HG03460 (cell line): Measurements from ENCODE around the gene SNCAIP.

ENCODE experiments used
- ATAC-seq: cut with Tn5 transposase; IDR thresholded peaks from one replicate; pipeline ENCODE4 v1.9.1; 2021; ENCODE audit not compliant: unreplicated experiment

SNCAIP gene

DNA sequence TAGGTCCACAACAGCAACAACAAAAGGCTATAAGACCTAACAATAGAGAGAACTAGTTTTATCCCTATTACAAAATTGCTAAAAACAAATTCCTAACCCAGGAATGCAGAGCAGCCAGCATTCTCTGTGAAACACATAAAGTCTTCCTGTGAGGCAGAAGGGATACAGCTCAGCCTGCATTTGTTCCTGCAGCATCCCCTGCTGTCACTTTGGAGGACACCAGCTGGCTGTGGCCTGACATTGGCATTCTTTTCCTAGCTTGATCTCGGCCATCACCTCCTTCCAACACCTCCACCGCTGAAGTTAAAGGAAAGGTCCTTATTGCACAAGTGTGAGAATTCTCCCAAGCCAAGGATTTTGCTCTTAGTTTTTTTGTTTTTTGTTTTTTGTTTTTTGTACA is 186.1 kb downstream of the SNCAIP start:
- ATAC-seq, result no peak

DNA sequence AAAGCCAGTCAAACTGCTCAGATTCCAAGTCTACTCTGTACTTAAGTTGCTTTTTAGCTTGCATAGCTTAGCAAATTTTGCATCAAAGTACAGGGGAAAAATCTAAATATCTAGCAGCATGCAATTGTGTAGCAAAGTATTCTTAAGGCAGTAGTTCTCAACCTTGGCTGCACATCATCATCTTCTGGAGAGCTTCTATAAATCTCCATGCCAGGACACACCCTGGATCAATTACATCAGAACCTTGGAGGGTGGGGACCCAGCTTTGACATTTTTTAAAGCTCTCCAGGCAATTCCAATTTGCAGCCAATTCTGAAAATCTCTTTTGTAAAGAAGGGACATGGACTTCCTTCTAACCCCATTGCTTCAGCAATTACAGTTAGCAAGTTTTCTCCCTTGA is 187.5 kb downstream of the SNCAIP start:
- no peak for ATAC-seq

DNA sequence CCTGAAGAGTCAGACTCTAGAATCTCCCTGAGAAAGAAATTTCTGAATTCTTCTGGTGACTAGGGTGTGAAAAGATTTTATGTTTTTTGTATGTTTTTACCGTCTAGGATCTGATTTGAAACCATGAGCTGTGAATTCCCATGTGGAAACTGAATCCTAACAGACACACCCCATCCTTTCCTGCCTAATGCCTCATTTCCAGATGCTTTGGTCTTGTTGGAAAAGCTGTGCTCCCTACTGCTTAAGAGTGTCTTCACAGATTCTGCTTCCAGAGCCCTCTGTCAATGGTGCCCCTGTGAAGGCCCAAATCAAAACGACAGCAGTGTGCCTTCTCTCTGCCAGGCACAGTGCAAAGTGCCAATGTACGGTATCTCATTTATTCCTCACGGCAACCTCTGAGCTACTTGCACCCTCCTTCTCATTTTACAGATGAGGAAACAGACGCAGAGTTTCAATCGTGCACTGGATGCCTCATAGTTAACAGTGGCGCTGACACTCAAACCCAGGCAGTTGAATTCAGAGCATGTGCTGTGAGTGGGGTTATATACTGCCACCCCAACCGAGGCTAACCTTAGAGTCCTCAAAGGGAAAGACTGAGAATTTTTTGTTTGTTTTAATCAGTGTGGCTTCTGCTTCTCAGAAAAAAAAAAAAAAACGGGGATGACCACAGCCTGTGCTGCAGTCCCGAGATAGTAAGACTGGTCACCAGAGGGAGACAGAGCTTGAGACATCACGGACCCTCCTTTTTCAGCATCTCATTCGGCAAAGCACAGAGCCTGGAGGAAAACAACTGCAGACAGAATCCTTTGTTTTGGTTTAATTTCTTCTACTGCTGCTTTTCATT is 188.4 kb downstream of the SNCAIP start:
- no peak for ATAC-seq

DNA sequence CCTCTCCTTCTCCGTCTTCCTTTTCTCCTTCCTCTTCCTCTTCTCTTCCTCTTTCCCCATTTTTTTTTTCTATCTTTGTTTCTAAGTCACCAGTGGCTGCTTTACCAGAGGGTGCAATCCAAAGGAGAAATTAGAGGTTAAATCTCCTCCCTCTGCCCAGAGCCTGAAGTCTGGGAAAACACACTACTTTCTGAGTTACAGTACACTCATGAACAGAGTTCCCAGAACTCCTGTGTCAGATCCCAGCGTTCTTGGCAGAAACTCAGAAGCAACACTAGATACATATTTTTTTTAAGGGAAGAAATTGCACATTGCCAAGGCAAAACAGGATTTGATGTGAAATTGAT is 189.0 kb downstream of the SNCAIP start:
- no peak for ATAC-seq

DNA sequence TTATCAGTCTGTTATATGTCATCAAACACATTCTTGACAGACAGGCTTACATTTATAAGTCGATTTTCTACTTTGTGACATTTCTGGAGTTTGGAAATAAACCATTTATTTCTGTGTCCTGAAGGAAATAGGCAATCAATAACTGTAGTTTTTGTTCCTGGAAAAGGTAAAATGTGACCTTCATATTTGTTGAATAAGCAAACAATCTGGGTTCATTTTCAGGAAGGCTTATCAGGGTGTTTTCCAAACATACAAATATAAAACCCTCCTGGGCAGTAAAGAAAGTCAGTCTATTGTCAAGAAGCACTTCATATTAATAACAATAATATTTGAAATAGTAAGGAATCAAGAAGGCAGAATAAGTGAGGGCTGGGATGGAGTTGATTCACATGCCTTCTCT is 195.0 kb downstream of the SNCAIP start:
- no peak for ATAC-seq

DNA sequence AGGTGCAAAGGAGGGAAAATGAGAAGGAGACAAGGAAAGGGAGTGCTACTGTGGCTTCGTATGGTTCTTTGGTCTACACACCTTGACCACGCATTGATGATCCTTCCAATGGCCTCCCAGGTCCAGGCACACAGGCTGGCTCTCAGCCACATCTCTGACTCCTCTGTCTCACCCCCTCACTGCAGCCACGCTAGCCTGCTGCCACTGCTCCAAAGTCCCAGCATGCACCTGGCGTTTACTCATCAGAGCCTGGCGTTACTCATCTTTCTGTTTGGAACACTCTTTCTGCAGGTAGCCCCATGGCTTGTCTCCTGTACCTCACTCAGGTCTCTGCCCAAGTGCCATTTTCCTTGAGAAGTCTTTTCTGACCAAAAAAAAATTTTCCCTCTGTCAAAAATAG is 195.5 kb downstream of the SNCAIP start:
- ATAC-seq, result no peak

DNA sequence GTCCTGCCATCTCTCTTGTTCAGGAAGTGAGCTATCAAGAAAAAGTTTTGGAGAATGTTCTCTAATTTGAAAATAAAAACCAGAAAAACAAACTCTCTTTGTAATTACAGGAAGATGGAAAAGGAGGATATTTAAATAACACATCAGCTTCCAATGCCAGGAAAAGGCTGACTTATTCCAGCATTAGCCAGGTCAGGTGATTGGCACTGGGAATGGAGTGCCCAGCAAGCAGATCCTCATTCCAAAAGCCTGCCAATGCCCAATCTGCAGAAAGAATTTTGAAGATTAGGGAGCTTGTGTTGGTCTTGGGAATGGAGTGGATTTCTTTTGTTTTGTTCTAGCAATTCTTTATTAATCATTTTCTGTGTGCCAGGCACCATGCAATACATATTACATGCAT is 196.6 kb downstream of the SNCAIP start:
- no peak for ATAC-seq
